Measurements from ENCODE around the gene FNBP1. TPM values are rescaled to one million over a fixed set of nuclear protein-coding genes. Genes with fewer than 3 reads are reported as not detected.

Gene FNBP1
- total RNA-seq, 1 experiment from 2014 or later = 43.6 TPM

DNA sequence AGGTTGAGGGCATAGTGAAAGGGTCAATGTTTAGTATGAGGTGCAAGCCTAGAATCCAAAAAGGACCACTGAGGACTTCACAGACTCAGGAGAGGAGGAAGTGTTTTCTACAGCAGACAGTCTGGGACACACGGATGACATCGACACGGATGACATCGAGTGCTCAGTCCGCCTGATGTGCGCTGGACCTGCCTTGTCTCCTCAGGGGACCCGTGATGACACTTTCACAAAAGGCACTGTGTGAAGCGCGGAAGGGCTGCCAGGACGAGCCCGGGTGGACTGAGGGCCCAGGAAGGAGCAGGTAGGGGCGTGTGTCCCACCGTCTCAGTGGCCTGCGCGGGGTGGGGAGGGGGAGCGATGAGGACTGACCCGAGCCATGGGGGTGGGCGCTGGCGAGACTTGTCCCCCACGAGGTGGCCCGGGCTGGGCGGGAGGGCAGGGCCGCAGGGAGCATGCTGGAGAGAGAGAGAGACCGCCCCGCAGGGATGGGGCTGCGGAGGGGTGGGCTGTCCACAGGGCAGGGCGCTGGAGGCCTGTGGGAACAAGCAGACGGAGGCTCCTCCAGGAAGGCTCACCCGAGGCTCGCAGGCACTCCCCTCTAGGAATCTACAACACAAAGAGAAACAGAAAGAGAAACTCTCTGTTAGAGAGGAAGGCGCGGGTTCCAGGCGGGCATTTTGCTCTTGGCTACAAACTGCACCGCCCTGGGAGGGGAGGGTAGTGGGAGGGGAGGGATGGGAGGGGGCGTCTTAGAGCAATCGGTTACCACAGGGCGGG is 152.9 kb downstream of the FNBP1 start:
- TF ChIP-seq MXD4 (CRISPR knock-in tag; IDR thresholded peaks at IDR 0.05; ENCODE audit: borderline replicate concordance) (no peak), SP1 (CRISPR knock-in tag; conservative IDR thresholded peaks at IDR 0.05) (peak; percentile 30; the same call in 1 of the 2 replicates)
- ChIA-PET POLR2A (interaction anchor here (0.5 kb wide), 1 partner anchor 53 kb away, joined by 4 read pairs; no protein-coding TSS in a partner anchor), CTCF (interaction anchor here (0.6 to 1.1 kb wide), 3 partner anchors 8 to 163 kb away, joined by 4 to 6 read pairs (median 4); partner anchors contain the start of gene GPR107)
- peak overlapping the region; percentile 92 for H3K27ac Mint-ChIP-seq
- H3K4me1 Mint-ChIP-seq = peaks cover 59% of the 10 kb centered on the region
- no peaks in the 10 kb centered on the region for H3K9me3 Mint-ChIP-seq
- no peaks in the 10 kb centered on the region for H3K27me3 Mint-ChIP-seq (ENCODE audit: low read depth)
- peak; percentile 77 for DNase-seq (ENCODE audit: low spot score)
- peaks cover 10% of the 10 kb centered on the region for H3K36me3 Mint-ChIP-seq
- ATAC-seq = peak; percentile 64
- peak overlapping the region; percentile 73 for H3K4me3 Mint-ChIP-seq

DNA sequence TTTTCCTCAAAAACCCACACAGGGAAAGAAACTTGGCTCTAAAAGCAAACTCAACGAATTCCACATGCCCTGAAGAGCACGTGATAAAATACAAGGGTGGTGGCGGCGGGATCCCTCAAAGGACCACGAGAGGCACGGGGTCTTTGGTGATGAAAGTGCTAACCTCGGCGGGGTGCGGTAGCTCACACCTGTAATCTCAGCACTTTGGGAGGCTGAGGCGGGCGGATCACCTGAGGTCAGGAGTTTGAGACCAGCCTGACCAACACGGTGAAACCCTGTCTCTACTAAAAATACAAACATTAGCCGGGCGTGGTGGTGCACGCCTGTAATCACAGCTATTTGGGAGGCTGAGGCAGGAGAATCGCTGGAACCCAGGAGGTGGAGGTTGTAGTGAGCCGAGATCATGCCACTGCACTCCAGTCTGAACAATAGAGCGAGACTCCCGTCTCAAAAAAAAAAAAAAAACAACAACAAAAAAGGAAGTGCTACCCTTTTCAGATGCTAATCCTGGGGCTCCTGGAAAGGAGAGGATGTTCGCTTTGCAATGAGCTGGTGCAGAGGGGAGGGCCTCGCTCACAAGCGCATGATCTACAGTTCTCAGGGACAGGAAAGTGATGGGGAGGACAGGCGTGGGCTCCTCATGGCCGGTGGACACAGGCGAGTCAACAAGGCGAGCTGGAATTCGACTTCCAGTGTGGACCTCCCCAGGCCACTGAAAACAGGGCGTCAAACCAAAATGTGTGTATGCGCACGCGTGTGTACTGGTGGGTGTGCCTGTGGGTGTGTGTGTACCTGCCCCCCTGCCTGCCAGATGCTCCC is 153.7 kb downstream of the FNBP1 start:
- H3K27ac Mint-ChIP-seq = peak overlapping the region; percentile 92
- peak; percentile 27 for ATAC-seq
- ChIA-PET CTCF (interaction anchor here (0.6 to 1.1 kb wide), 3 partner anchors 9 to 164 kb away, joined by 4 to 6 read pairs (median 4); partner anchors contain the start of gene GPR107), POLR2A (interaction anchor here (0.5 kb wide), 1 partner anchor 54 kb away, joined by 4 read pairs; no protein-coding TSS in a partner anchor)
- H3K27me3 Mint-ChIP-seq (ENCODE audit: low read depth) = no peaks in the 10 kb centered on the region
- peaks cover 3% of the 10 kb centered on the region; the same call in 1 of the 2 replicates for H3K36me3 Mint-ChIP-seq
- TF ChIP-seq ZBTB43 (CRISPR knock-in tag; IDR thresholded peaks at IDR 0.05) = peak; percentile 52; the same call in 1 of the 2 replicates
- TF ChIP-seq NFE2L1 (CRISPR knock-in tag; IDR thresholded peaks at IDR 0.05) = no peak
- no peak for TF ChIP-seq NR3C1 (CRISPR knock-in tag; conservative IDR thresholded peaks at IDR 0.05; ENCODE audit: low read depth)
- peak; percentile 75; the same call in 1 of the 2 replicates for TF ChIP-seq FOXP4 (CRISPR knock-in tag; IDR thresholded peaks at IDR 0.05)
- peak; percentile 59; the same call in 1 of the 2 replicates for TF ChIP-seq TEAD1 (CRISPR knock-in tag; IDR thresholded peaks at IDR 0.05)
- no peak for TF ChIP-seq MLX (CRISPR knock-in tag; IDR thresholded peaks at IDR 0.05)
- no peak for TF ChIP-seq ZMAT4 (CRISPR knock-in tag; IDR thresholded peaks at IDR 0.05)
- TF ChIP-seq SP1 (CRISPR knock-in tag; conservative IDR thresholded peaks at IDR 0.05) = peak; percentile 53; the same call in 1 of the 2 replicates
- no peak for TF ChIP-seq ATF1 (CRISPR knock-in tag; IDR thresholded peaks at IDR 0.05)
- peak; percentile 81; the same call in 1 of the 2 replicates for TF ChIP-seq FOXP1 (CRISPR knock-in tag; IDR thresholded peaks at IDR 0.05; ENCODE audit: borderline replicate concordance)
- no peak for TF ChIP-seq AR (CRISPR knock-in tag; IDR thresholded peaks at IDR 0.05)
- TF ChIP-seq, protein P1, sequence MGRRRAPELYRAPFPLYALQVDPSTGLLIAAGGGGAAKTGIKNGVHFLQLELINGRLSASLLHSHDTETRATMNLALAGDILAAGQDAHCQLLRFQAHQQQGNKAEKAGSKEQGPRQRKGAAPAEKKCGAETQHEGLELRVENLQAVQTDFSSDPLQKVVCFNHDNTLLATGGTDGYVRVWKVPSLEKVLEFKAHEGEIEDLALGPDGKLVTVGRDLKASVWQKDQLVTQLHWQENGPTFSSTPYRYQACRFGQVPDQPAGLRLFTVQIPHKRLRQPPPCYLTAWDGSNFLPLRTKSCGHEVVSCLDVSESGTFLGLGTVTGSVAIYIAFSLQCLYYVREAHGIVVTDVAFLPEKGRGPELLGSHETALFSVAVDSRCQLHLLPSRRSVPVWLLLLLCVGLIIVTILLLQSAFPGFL (CRISPR knock-in tag; IDR thresholded peaks at IDR 0.05; ENCODE audit: borderline replicate concordance) = no peak
- no peak for TF ChIP-seq NR1H2 (CRISPR knock-in tag; IDR thresholded peaks at IDR 0.05)
- TF ChIP-seq ESRRA (CRISPR knock-in tag; IDR thresholded peaks at IDR 0.05; ENCODE audit: borderline replicate concordance) = no peak
- TF ChIP-seq ZBTB21 (CRISPR knock-in tag; IDR thresholded peaks at IDR 0.05; ENCODE audit: borderline replicate concordance) = no peak
- TF ChIP-seq FOXK1 (CRISPR knock-in tag; IDR thresholded peaks at IDR 0.05) = peak; percentile 61
- TF ChIP-seq ZNF121 (CRISPR knock-in tag; IDR thresholded peaks at IDR 0.05) = peak; percentile 82
- H3K9me3 Mint-ChIP-seq = no peaks in the 10 kb centered on the region
- H3K4me1 Mint-ChIP-seq = peaks cover 66% of the 10 kb centered on the region
- peak overlapping the region; percentile 73 for H3K4me3 Mint-ChIP-seq
- peak; percentile 36 for DNase-seq (ENCODE audit: low spot score)
